Measurements from ENCODE around the gene DACH1. TPM values are rescaled to one million over a fixed set of nuclear protein-coding genes. Genes with fewer than 3 reads are reported as not detected.

The DACH1 gene
- total RNA-seq, 1 donor from 2014 or later: 1.2 TPM

DNA sequence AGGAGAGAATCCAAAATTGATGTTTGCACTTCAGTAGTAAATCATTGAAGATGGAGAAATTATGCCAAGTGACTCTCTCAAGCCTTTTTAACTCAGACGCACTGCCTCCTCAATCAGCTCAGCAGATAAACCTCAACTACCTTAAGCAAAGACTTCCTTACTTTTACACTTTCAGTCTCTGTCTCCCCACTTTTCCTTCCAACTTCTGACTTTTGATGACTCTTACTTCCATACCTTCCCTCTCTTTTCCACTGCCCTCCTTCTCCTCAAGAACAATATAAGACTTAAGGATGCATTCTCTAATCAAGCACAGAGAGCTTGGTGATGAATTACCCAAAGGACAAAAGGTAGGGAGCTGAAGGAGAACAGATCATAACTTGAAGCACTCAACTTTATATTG, 4.8 kb upstream of the DACH1 start:
- H3K36me3 ChIP-seq (ENCODE audit: control insufficient read depth, insufficient read depth, low read length): no peaks in the 10 kb centered on the region
- no peak overlapping the region for H3K4me3 ChIP-seq (ENCODE audit: low read depth, low read length)
- peaks cover 2% of the 10 kb centered on the region for H3K27me3 ChIP-seq (ENCODE audit: control insufficient read depth, insufficient read depth, low read length)
- TF ChIP-seq CTCF (IDR thresholded peaks at IDR 0.05; ENCODE audit: insufficient read depth, low read length, poor library complexity, severe bottlenecking): no peak
- DNase-seq (ENCODE audit: low read depth): no peak

DNA sequence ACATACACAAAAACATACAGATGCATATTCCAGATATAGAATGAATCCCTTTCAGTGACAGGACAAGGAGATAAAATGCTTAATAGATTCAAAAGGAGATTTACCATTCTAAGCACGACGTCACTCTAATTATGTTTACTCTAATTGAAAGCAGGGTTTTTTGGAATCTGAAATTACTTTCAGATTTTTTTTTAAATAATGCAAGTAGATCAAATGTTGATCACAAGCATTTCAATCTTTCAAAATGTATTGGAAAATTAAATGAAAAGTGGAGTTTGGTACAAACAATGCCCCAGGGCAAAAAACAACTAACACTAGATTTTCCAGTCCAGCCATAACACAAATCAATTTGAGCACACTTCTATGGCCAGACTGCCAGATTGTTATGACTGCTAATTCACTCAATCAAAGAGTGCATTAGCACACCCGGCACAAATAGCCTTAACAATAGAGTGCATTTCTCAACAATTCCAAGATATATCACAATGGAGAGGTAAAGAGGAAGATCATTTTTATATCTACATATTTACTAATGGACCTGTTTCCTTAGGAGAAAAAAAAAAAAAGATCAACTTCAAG, 4.3 kb upstream of the DACH1 start:
- H3K4me3 ChIP-seq (ENCODE audit: low read depth, low read length): no peak overlapping the region
- DNase-seq (ENCODE audit: low read depth): no peak
- H3K36me3 ChIP-seq (ENCODE audit: control insufficient read depth, insufficient read depth, low read length): no peaks in the 10 kb centered on the region
- TF ChIP-seq CTCF (IDR thresholded peaks at IDR 0.05; ENCODE audit: insufficient read depth, low read length, poor library complexity, severe bottlenecking): no peak
- H3K27me3 ChIP-seq (ENCODE audit: control insufficient read depth, insufficient read depth, low read length): peaks cover 2% of the 10 kb centered on the region

DNA sequence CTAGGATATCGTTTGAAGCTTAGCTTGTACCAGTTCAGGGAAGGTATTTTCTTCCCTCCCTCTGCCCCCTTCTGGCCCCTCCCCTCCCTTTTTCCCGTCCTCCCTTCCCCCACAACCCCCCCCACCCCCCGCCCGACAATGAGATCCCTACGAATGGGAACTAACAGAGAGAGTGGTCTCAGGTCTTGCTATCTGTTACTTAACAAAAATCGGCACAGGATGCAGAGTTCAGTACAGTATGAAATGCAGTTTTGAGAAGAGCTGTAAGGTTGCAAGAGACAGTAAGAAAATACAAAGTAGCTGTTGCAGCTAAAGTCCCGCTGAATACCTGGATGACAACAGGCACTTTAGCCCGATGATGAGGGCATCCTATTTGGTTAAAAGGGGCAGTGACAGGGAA, 3.1 kb upstream of the DACH1 start:
- H3K36me3 ChIP-seq (ENCODE audit: control insufficient read depth, insufficient read depth, low read length): no peaks in the 10 kb centered on the region
- H3K27me3 ChIP-seq (ENCODE audit: control insufficient read depth, insufficient read depth, low read length): peaks cover 9% of the 10 kb centered on the region
- no peak overlapping the region for H3K4me3 ChIP-seq (ENCODE audit: low read depth, low read length)
- no peak for TF ChIP-seq CTCF (IDR thresholded peaks at IDR 0.05; ENCODE audit: insufficient read depth, low read length, poor library complexity, severe bottlenecking)
- DNase-seq (ENCODE audit: low read depth): no peak

GRCh38 chr13:71869274-71869673, 2.3 kb upstream of the DACH1 start:
- H3K4me3 ChIP-seq (ENCODE audit: low read depth, low read length): no peak overlapping the region
- no peaks in the 10 kb centered on the region for H3K36me3 ChIP-seq (ENCODE audit: control insufficient read depth, insufficient read depth, low read length)
- DNase-seq (ENCODE audit: low read depth): no peak
- H3K27me3 ChIP-seq (ENCODE audit: control insufficient read depth, insufficient read depth, low read length): peaks cover 13% of the 10 kb centered on the region
- no peak for TF ChIP-seq CTCF (IDR thresholded peaks at IDR 0.05; ENCODE audit: insufficient read depth, low read length, poor library complexity, severe bottlenecking)

DNA sequence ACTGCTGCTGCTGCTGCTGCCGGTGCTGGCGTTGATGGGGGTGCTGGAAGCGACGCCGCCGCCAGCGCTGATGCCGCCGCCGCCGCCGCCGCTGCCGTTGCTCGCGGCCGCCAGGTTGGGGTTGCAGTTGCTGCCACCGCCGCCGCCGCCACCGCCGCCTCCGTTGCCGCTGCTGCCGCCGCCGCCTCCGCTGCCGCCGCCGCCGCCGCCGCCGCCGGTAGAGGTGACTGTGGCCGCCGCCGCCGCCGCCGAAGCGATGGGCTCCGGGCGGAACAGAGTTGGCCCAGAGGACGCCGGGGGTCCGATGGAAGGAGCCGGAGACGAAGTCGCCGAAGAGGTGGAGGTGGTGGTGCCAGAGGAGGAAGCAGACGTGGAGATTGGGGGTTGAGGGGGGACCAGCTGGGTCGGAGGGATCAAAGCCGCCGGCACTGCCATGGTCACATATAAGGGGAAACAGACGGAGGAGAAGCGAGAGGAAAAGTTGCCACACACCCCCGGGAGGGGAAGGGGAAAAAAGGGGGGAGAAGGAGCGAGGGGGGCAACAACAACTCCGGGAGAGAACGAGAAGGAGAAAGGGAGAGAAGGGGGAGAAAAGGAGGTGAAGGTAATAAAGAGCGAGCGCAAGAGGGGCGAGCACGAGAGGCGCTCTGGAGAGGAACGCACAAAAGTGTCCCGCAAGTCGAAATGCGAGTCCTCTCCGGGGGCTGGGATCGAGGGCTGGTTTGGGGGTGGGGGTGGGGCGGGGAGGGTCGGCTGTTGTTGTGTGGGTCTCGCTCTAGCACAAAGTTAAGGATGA, 471 bp downstream of the DACH1 start:
- no peak for DNase-seq (ENCODE audit: low read depth)
- Histone ChIP-seq H3K36me3 (ENCODE audit: control insufficient read depth, insufficient read depth, low read length) (no peaks in the 10 kb centered on the region), H3K4me3 (ENCODE audit: low read depth, low read length) (peak overlapping the region; percentile 68), H3K27me3 (ENCODE audit: control insufficient read depth, insufficient read depth, low read length) (peaks cover 15% of the 10 kb centered on the region)
- TF ChIP-seq CTCF (IDR thresholded peaks at IDR 0.05; ENCODE audit: insufficient read depth, low read length, poor library complexity, severe bottlenecking): no peak

Measured in kidney epithelial cell (primary cell).